22Rv1 (cell line): ENCODE results near the gene KIAA0825.
A peak's percentile ranks its signal among the peaks of the same experiment; 100 is the strongest.

Experiments used
- H3K27ac ChIP-seq: fragments of 450-650 bp; 2 replicates; pipeline ENCODE4 v1.5.1; 2017
- CTCF ChIP-seq: fragments of 450-650 bp; IDR thresholded peaks from 2 replicates; pipeline ENCODE4 v1.5.1; 2017; ENCODE audit warnings: mild to moderate bottlenecking
- ZFX ChIP-seq: fragments of 450-650 bp; IDR thresholded peaks from 2 replicates; pipeline ENCODE4 v1.6.1; 2017; ENCODE audit warnings: antibody characterized with exemption, borderline replicate concordance

The KIAA0825 gene

GRCh38 chr5:94524841-94525697 lies 93.3 kb downstream of the KIAA0825 start:
- TF ChIP-seq CTCF (peak; percentile 80), ZFX (no peak)
- H3K27ac ChIP-seq, result no peak overlapping the region

GRCh38 chr5:94523018-94523417 lies 95.4 kb downstream of the KIAA0825 start:
- H3K27ac ChIP-seq, result no peak overlapping the region
- TF ChIP-seq CTCF, result no peak
- no peak for TF ChIP-seq ZFX

GRCh38 chr5:94522117-94522516 lies 96.3 kb downstream of the KIAA0825 start:
- TF ChIP-seq CTCF (no peak), ZFX (no peak)
- H3K27ac ChIP-seq, result no peak overlapping the region

GRCh38 chr5:94517490-94518488 lies 100.6 kb downstream of the KIAA0825 start:
- TF ChIP-seq ZFX, result no peak
- TF ChIP-seq CTCF, result no peak
- H3K27ac ChIP-seq, result no peak overlapping the region

GRCh38 chr5:94516148-94516547 lies 102.3 kb downstream of the KIAA0825 start:
- H3K27ac ChIP-seq, result no peak overlapping the region
- TF ChIP-seq CTCF (no peak), ZFX (no peak)

- H3K27ac ChIP-seq, result no peak overlapping the region
- TF ChIP-seq CTCF, result no peak
- TF ChIP-seq ZFX, result no peak
Measured at GRCh38 chr5:94508461-94509148, 109.8 kb downstream of the KIAA0825 start.
